Type B pancreatic cell (in vitro differentiated cells): ENCODE measurements around the gene LUM. TPM values are rescaled to one million over a fixed set of nuclear protein-coding genes. Genes with fewer than 3 reads are reported as not detected.

Experiments
- DNase-seq: peaks from one replicate; pipeline ENCODE4 v3.0.0; 2021; ENCODE audit warnings: mixed read lengths; ENCODE audit not compliant: unreplicated experiment; ENCODE audit errors: extremely low spot score
- H3K27ac Mint-ChIP-seq: 2 replicates; pipeline ENCODE4 v1.8.0; 2021; ENCODE audit warnings: mild to moderate bottlenecking, mixed read lengths
- H3K27me3 Mint-ChIP-seq: 2 replicates; pipeline ENCODE4 v1.8.0; 2021; ENCODE audit warnings: mixed read lengths
- H3K36me3 Mint-ChIP-seq: 2 replicates; pipeline ENCODE4 v1.8.0; 2021; ENCODE audit warnings: mixed read lengths
- H3K4me1 Mint-ChIP-seq: one replicate; pipeline ENCODE4 v1.8.0; 2021; ENCODE audit warnings: mixed read lengths; ENCODE audit not compliant: unreplicated experiment
- H3K4me3 Mint-ChIP-seq: 2 replicates; pipeline ENCODE4 v1.8.0; 2021; ENCODE audit warnings: mild to moderate bottlenecking, mixed read lengths
- H3K9me3 Mint-ChIP-seq: 2 replicates; pipeline ENCODE4 v1.8.0; 2021; ENCODE audit warnings: mixed read lengths
- total RNA-seq: library from RNA; stranded (reverse); gene quantifications from 2 replicates; pipeline ENCODE4 v1.2.1, GENCODE V29; 2021; ENCODE audit warnings: low replicate concordance
- TF ChIP-seq, protein P1 (sequence below): fragments of 200-600 bp; sonication (generic); conservative IDR thresholded peaks from 2 replicates; pipeline ENCODE4 v1.5.0; 2021; ENCODE audit warnings: antibody characterized with exemption, mild to moderate bottlenecking

Gene LUM
- total RNA-seq, 1 donor from 2014 or later, result 49.5 TPM

GRCh38 chr12:91133871-91134270 is 22.6 kb upstream of the LUM start:
- H3K4me1 Mint-ChIP-seq, result peaks cover 7% of the 10 kb centered on the region
- TF ChIP-seq, protein P1, sequence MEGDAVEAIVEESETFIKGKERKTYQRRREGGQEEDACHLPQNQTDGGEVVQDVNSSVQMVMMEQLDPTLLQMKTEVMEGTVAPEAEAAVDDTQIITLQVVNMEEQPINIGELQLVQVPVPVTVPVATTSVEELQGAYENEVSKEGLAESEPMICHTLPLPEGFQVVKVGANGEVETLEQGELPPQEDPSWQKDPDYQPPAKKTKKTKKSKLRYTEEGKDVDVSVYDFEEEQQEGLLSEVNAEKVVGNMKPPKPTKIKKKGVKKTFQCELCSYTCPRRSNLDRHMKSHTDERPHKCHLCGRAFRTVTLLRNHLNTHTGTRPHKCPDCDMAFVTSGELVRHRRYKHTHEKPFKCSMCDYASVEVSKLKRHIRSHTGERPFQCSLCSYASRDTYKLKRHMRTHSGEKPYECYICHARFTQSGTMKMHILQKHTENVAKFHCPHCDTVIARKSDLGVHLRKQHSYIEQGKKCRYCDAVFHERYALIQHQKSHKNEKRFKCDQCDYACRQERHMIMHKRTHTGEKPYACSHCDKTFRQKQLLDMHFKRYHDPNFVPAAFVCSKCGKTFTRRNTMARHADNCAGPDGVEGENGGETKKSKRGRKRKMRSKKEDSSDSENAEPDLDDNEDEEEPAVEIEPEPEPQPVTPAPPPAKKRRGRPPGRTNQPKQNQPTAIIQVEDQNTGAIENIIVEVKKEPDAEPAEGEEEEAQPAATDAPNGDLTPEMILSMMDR, result no peak
- DNase-seq, result no peak
- no peak overlapping the region for H3K27ac Mint-ChIP-seq
- no peak overlapping the region for H3K4me3 Mint-ChIP-seq
- no peaks in the 10 kb centered on the region for H3K36me3 Mint-ChIP-seq
- no peaks in the 10 kb centered on the region for H3K9me3 Mint-ChIP-seq
- H3K27me3 Mint-ChIP-seq, result no peaks in the 10 kb centered on the region

GRCh38 chr12:91129662-91130362 is 18.5 kb upstream of the LUM start:
- TF ChIP-seq, protein P1, result no peak
- peaks cover 3% of the 10 kb centered on the region for H3K4me1 Mint-ChIP-seq
- no peaks in the 10 kb centered on the region for H3K9me3 Mint-ChIP-seq
- H3K27ac Mint-ChIP-seq, result no peak overlapping the region
- no peak overlapping the region for H3K4me3 Mint-ChIP-seq
- H3K27me3 Mint-ChIP-seq, result no peaks in the 10 kb centered on the region
- H3K36me3 Mint-ChIP-seq, result no peaks in the 10 kb centered on the region
- DNase-seq, result no peak

- H3K36me3 Mint-ChIP-seq, result no peaks in the 10 kb centered on the region
- H3K27me3 Mint-ChIP-seq, result no peaks in the 10 kb centered on the region
- no peaks in the 10 kb centered on the region for H3K9me3 Mint-ChIP-seq
- H3K4me1 Mint-ChIP-seq, result peaks cover 3% of the 10 kb centered on the region
- H3K4me3 Mint-ChIP-seq, result no peak overlapping the region
- TF ChIP-seq, protein P1, result no peak
- DNase-seq, result no peak
- H3K27ac Mint-ChIP-seq, result peak overlapping the region; percentile 3
Observed at GRCh38 chr12:91127751-91128150, 16.5 kb upstream of the LUM start.

DNA sequence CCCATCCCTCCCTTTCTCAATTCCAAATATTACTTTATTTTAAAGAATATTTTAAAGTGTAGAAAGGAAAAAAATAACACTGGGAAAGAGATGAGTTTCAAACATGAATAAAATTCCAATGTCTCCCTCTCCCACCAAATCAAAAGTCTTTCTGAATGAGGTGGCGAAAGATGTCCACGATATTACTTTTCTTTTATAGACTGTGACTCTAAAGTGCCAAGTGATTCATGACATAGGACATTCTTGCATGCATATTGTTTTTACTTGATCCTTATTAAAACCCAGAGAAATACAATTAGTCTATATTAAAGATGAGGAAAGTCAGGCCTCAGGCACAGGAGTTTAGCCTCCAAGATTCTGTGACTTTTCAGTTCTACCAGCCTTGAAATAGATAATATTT is 16.0 kb upstream of the LUM start:
- no peak overlapping the region for H3K4me3 Mint-ChIP-seq
- H3K36me3 Mint-ChIP-seq, result no peaks in the 10 kb centered on the region
- DNase-seq, result no peak
- H3K27me3 Mint-ChIP-seq, result no peaks in the 10 kb centered on the region
- H3K4me1 Mint-ChIP-seq, result peaks cover 3% of the 10 kb centered on the region
- peaks cover 1% of the 10 kb centered on the region for H3K9me3 Mint-ChIP-seq
- TF ChIP-seq, protein P1, result no peak
- no peak overlapping the region for H3K27ac Mint-ChIP-seq

GRCh38 chr12:91126516-91126915 is 15.2 kb upstream of the LUM start:
- Mint-ChIP-seq H3K36me3 (no peaks in the 10 kb centered on the region), H3K4me1 (peaks cover 3% of the 10 kb centered on the region), H3K4me3 (no peak overlapping the region), H3K27me3 (no peaks in the 10 kb centered on the region), H3K9me3 (peaks cover 4% of the 10 kb centered on the region), H3K27ac (no peak overlapping the region)
- no peak for DNase-seq
- TF ChIP-seq, protein P1, result no peak
